ENCODE results near the gene PDIA4. TPM values are rescaled to one million over a fixed set of nuclear protein-coding genes. Genes with fewer than 3 reads are reported as not detected.

The PDIA4 gene
- total RNA-seq, 1 experiment from 2014 or later = 217 TPM

DNA sequence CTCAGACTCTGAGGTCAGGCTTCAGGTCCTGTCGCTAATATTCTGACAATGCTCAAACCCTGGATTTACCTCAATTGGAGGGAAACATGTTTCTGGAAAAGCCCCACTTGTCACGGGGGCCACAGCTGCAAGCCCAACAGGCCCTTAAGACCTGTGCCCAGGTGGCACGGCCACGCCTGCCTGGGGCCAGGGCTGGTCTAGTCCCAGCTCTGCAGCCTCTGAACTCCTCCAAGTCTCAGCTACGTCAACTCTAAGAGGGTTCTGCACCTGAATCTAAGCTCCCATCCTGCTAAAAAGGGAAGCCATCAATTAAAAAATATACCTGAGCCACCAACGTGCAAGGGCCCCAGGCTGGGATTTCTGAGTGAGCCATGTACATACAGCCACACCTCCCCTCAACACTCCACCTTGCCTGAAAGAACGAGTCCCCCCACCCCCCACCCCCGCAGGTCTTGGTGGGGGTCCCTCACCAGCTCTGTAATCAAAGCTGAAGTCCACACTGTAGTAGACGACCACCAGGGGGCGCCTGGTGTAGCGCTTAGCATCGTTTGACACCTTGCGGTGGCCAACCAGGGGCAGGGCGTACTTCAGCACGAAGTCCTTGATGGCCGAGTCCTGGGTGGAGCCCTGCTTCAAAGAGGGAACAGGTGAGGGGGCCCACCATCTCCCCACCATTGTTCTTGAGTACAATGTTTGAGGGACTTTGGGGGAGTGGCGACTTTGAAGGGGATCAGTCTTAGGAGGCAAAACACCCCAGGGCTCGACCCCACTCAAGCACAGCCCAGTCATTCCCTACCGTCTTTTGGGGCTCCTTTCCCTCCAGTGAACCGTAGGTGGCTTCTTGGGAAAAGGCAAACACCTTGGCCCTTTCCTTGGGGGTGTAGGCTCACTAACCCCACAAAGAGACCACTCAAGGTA, 22.6 kb downstream of the PDIA4 start:
- Histone ChIP-seq H3K4me3 (replicated peaks in 1 of 2; ENCODE audit: low read depth in 1 of 2, low read length in 2 of 2) (no peak overlapping the region), H3K27ac (ENCODE audit: low read depth, low read length) (no peak overlapping the region), H4K20me1 (ENCODE audit: insufficient read depth) (no peaks in the 10 kb centered on the region), H3K9me3 (ENCODE audit: control insufficient read depth in 1 of 2, insufficient read depth in 1 of 2, low read depth in 1 of 2, low read length in 2 of 2) (no peaks in the 10 kb centered on the region), H3K79me2 (ENCODE audit: insufficient read depth, low read length) (peaks cover 2% of the 10 kb centered on the region; the same call in 1 of the 2 replicates), H3K27me3 (ENCODE audit: insufficient read depth, low read length) (no peaks in the 10 kb centered on the region), H3K4me2 (ENCODE audit: low read length) (no peak overlapping the region), H2AFZ (ENCODE audit: low read depth, low read length, poor library complexity, severe bottlenecking) (no peak overlapping the region), H3K9me2 (ENCODE audit: insufficient read depth) (no peaks in the 10 kb centered on the region), H3K9ac (ENCODE audit: low read length) (no peak overlapping the region), H3K36me3 (ENCODE audit: control insufficient read depth in 1 of 2, insufficient read depth in 2 of 2, low read length in 2 of 2) (peaks cover 42 to 58% of the 10 kb centered on the region in 2 experiments; a peak in 3 of 4 replicates), H3K4me1 (ENCODE audit: control insufficient read depth in 1 of 2, insufficient read depth in 2 of 2, low read length in 2 of 2) (no peaks in the 10 kb centered on the region)
- ATAC-seq (peak; percentile 89), DNase-seq (ENCODE audit: low read depth, low spot score) (peak; percentile 43)
- no peak for TF ChIP-seq FOSL1 (IDR thresholded peaks at IDR 0.05; ENCODE audit: low read depth)
- TF ChIP-seq, protein P1, sequence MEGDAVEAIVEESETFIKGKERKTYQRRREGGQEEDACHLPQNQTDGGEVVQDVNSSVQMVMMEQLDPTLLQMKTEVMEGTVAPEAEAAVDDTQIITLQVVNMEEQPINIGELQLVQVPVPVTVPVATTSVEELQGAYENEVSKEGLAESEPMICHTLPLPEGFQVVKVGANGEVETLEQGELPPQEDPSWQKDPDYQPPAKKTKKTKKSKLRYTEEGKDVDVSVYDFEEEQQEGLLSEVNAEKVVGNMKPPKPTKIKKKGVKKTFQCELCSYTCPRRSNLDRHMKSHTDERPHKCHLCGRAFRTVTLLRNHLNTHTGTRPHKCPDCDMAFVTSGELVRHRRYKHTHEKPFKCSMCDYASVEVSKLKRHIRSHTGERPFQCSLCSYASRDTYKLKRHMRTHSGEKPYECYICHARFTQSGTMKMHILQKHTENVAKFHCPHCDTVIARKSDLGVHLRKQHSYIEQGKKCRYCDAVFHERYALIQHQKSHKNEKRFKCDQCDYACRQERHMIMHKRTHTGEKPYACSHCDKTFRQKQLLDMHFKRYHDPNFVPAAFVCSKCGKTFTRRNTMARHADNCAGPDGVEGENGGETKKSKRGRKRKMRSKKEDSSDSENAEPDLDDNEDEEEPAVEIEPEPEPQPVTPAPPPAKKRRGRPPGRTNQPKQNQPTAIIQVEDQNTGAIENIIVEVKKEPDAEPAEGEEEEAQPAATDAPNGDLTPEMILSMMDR (IDR thresholded peaks at IDR 0.05 in 2 of 3, conservative IDR thresholded peaks at IDR 0.05 in 1 of 3; ENCODE audit: borderline replicate concordance in 1 of 3, insufficient read depth in 1 of 3, low read depth in 2 of 3, low read length in 2 of 3) = peak; percentile 75 to 89 (median 76)
- TF ChIP-seq RAD21 (IDR thresholded peaks at IDR 0.05; ENCODE audit: low read depth) = peak; percentile 60
- ChIA-PET CTCF (interaction anchor here (0.5 to 2.1 kb wide), 6 partner anchors 13 to 83 kb away, joined by 3 to 18 read pairs (median 4); no protein-coding TSS in a partner anchor), POLR2A (no interaction called here), RAD21 (ENCODE audit: low non-redundant PET in 1 of 2, low total read pairs in 2 of 2, uncharacterized antibody in 2 of 2, unreplicated experiment in 2 of 2) (no interaction called here)
- no TSS peak for BruUV-seq (replicated peaks)
- intact Hi-C loops (cut with micrococcal nuclease) = loop anchor here (2.0 kb wide), 1 partner anchor 85 kb away; the partner anchor contains the start of gene ZNF786

All from HCT116 (cell line).